Sigmoid colon (tissue), 4 donors: ENCODE measurements around the gene NDUFB8.

ENCODE experiments used
- CTCF ChIP-seq, 4 experiments: fragments of 450-650 bp in 3 of 4; fragments of 200-600 bp in 1 of 4; IDR thresholded peaks; one replicate each; pipeline ENCODE4 v1.5.1; 2016 to 2019; ENCODE audit warnings: antibody characterized with exemption in 4 of 4, mild to moderate bottlenecking in 3 of 4, moderate library complexity in 2 of 4
- EP300 ChIP-seq, 4 donors: sonication (generic); formaldehyde crosslinking; IDR thresholded peaks; one replicate each; pipeline ENCODE4 v1.6.1; 2017; ENCODE audit warnings: antibody characterized with exemption in 4 of 4
- POLR2A ChIP-seq, 2 donors: fragments of 450-650 bp; IDR thresholded peaks; one replicate each; pipeline ENCODE4 v1.6.1; 2016; ENCODE audit warnings: antibody characterized with exemption in 2 of 2, mild to moderate bottlenecking in 2 of 2, moderate library complexity in 2 of 2
- POLR2AphosphoS5 ChIP-seq, 4 donors: sonication (generic); formaldehyde crosslinking; IDR thresholded peaks; one replicate each; pipeline ENCODE4 v1.6.1; 2017; ENCODE audit warnings: antibody characterized with exemption in 4 of 4

- no peak for TF ChIP-seq CTCF (IDR thresholded peaks at IDR 0.05)
- no peak for TF ChIP-seq POLR2A (IDR thresholded peaks at IDR 0.05)
- TF ChIP-seq EP300 (IDR thresholded peaks at IDR 0.05), result no peak
- no peak for TF ChIP-seq POLR2AphosphoS5 (IDR thresholded peaks at IDR 0.05)
These were observed 37.6 kb upstream of the NDUFB8 start for GRCh38 chr10:100567249-100567648.
